Measurements from ENCODE around the gene CALCOCO2. TPM values are rescaled to one million over a fixed set of nuclear protein-coding genes. Genes with fewer than 3 reads are reported as not detected.
"Not testable (repeated sequence)": the region's sequence is repeated elsewhere in the genome, so short reads cannot be mapped to it uniquely, and the experiment has no call there.

Gene CALCOCO2
- total RNA-seq, 1 experiment from 2014 or later, result 29.1 TPM

DNA sequence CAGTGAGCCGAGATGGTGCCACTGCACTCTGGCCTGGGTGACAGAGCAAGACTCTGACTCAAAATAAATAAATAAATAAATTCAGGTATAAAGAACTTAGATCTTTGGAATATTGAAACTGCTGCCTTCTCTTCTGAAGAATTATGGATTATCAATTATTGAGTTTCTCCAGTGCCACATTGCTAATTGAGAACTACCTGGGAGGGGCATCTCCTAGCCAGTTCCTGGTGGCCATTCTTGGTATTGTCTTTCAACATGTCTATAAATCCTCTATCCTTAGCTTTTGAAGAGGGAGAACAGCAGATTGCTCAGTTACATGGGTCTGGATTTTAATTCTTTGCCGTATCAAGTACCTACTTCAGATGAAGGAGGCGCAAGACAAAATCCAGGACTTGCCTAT lies 29.2 kb downstream of the CALCOCO2 start:
- DNase-seq (ENCODE audit: low read depth, low spot score), result no peak
- in situ Hi-C loops (cut with HindIII; ENCODE audit: low pct_unique_long_range_greater_than_20kb, low sequenced_read_pairs), result no loop called here

DNA sequence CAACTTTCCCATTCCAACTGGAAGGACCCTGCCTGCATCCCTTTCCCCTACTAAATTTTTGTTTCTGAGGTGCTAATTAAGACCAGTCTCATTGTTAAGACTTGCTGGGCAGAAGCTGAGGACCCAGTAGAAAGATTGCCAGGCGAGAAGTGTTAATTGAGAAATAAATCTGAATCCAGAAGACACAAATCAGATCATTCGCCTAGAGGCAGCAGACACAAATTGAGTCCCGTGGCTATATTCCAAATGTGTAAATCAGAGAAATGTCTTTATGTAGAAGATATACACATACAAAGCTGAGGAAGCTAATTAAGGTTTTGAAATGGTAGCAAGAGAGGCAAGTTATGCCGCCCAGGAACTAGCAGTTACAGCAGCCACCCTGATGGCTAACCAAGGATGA lies 29.6 kb downstream of the CALCOCO2 start:
- in situ Hi-C loops (cut with HindIII; ENCODE audit: low pct_unique_long_range_greater_than_20kb, low sequenced_read_pairs), result no loop called here
- DNase-seq (ENCODE audit: low read depth, low spot score), result no peak

- DNase-seq (ENCODE audit: low read depth, low spot score), result no peak
- in situ Hi-C loops (cut with HindIII; ENCODE audit: low pct_unique_long_range_greater_than_20kb, low sequenced_read_pairs), result no loop called here
Measured at GRCh38 chr17:48868916-48869500, 38.2 kb downstream of the CALCOCO2 start.

DNA sequence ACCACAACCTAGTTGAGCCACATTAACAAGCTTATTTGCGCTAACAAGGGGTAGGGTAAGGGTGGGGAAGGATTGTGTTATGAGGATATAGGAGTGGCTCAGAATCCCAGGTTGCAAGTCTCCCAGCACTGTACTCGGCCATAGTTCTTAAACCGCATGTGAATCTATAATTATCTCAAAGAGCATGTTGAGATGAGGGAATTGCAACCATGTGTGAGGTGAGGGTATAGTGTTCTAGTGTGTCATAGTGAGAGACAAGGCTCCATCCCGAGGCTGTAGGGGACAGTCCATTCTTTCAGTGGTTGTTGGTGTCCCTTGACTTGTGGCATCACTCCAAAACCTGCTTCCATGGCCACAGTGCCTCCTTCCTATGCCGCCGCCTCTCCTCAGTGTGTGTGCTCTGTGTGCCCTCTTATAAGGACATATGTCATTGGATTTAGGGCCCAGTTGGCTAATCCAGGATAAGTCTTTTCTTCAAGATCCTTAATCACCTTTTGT lies 39.0 kb downstream of the CALCOCO2 start:
- in situ Hi-C loops (cut with HindIII; ENCODE audit: low pct_unique_long_range_greater_than_20kb, low sequenced_read_pairs), result no loop called here
- DNase-seq (ENCODE audit: low read depth, low spot score), result no peak

- in situ Hi-C loops (cut with HindIII; ENCODE audit: low pct_unique_long_range_greater_than_20kb, low sequenced_read_pairs), result no loop called here
- DNase-seq (ENCODE audit: low read depth, low spot score), result no peak
Measured at GRCh38 chr17:48871035-48871550, 40.3 kb downstream of the CALCOCO2 start.

GRCh38 chr17:48871551-48872351 lies 40.9 kb downstream of the CALCOCO2 start:
- in situ Hi-C loops (cut with HindIII; ENCODE audit: low pct_unique_long_range_greater_than_20kb, low sequenced_read_pairs), result no loop called here
- DNase-seq (ENCODE audit: low read depth, low spot score), result no peak

- in situ Hi-C loops (cut with HindIII; ENCODE audit: low pct_unique_long_range_greater_than_20kb, low sequenced_read_pairs), result not testable (repeated sequence)
Measured at GRCh38 chr17:48872409-48872808, 41.6 kb downstream of the CALCOCO2 start.

GRCh38 chr17:48873209-48873608 lies 42.4 kb downstream of the CALCOCO2 start:
- in situ Hi-C loops (cut with HindIII; ENCODE audit: low pct_unique_long_range_greater_than_20kb, low sequenced_read_pairs), result no loop called here
- DNase-seq (ENCODE audit: low read depth, low spot score), result no peak

More at GRCh38 chr17:48872409-48872808, 41.6 kb downstream of the CALCOCO2 start:
- not testable (repeated sequence) for DNase-seq (ENCODE audit: low read depth, low spot score)

GRCh38 chr17:48873696-48874443 lies 43.0 kb downstream of the CALCOCO2 start:
- in situ Hi-C loops (cut with HindIII; ENCODE audit: low pct_unique_long_range_greater_than_20kb, low sequenced_read_pairs), result no loop called here
- no peak for DNase-seq (ENCODE audit: low read depth, low spot score)

DNA sequence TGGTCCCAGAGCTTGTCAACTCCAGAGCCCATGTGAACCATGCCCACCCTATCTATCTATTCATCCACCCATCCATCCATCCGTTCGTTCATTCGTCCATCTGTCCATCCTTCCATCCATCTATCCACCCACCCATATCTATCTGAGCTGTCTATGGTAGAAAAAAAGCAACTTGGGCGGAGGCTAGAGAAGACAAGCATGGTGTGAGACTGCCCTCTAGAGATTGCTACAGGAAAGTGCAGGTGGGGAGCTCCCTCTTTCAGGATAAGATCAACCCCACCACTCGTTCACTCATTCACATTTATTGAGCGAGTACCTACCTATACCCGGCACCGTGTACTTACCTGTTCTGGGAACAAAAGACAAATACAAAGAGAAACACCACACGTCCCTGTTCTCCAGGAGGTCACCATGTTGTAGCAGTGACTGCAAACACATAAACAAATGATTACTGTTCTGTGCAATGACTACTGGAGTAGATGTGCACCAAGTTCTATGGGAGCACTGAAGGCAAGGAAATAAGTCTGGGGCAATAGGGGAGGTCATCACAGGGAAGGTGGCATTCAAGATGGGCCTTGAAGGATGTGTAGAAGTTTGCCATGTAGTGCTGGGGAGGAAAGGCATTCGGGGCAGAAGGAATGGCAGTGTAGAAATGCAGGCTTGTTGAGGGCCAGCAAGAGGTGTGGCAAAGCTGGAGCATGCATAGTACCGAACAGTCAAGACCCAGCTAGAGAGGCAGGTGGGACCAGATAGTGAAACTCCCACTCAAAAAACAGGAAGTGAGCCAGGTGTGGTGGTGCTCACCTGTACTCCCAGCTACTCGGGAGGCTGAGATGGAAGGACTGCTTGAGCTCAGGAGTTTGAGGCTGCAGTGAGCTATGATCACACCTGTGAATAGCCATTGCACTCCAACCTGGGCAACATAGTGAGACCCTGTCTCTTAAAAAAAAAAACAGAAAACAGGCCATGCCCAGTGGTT lies 48.4 kb downstream of the CALCOCO2 start:
- in situ Hi-C loops (cut with HindIII; ENCODE audit: low pct_unique_long_range_greater_than_20kb, low sequenced_read_pairs), result no loop called here

DNA sequence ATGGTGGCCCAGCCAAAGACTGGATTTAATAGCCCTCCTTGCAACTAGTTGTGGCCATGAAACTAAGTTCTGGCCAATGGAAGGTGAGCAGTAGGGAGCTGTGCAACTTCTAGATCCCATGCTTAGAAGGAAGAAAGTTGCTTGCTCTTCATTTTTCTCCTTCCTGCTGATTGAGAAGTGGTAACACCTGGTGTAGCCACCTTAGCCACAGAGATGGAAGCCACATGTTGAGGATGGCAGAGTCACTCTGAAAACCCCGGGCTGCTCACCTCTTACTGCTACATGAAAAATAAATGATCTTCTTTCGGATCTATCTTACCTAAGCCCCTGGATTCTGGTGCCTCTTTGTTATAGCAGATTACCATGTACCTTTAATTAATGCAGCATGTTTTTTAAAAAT lies 51.4 kb downstream of the CALCOCO2 start:
- in situ Hi-C loops (cut with HindIII; ENCODE audit: low pct_unique_long_range_greater_than_20kb, low sequenced_read_pairs), result loop anchor here (10.0 kb wide), 1 partner anchor 67 kb away; the partner anchor contains the start of gene TTLL6
- no peak for DNase-seq (ENCODE audit: low read depth, low spot score)

More for the DNA sequence above, 48.4 kb downstream of the CALCOCO2 start:
- peak; percentile 83 for DNase-seq (ENCODE audit: low read depth, low spot score)

- no peak for DNase-seq (ENCODE audit: low read depth, low spot score)
- in situ Hi-C loops (cut with HindIII; ENCODE audit: low pct_unique_long_range_greater_than_20kb, low sequenced_read_pairs), result loop anchor here (10.0 kb wide), 1 partner anchor 68 kb away; the partner anchor contains the start of gene TTLL6
Measured at GRCh38 chr17:48883171-48883570, 52.3 kb downstream of the CALCOCO2 start.

- in situ Hi-C loops (cut with HindIII; ENCODE audit: low pct_unique_long_range_greater_than_20kb, low sequenced_read_pairs), result no loop called here
- DNase-seq (ENCODE audit: low read depth, low spot score), result no peak
Measured at GRCh38 chr17:48890086-48890485, 59.3 kb downstream of the CALCOCO2 start.

DNA sequence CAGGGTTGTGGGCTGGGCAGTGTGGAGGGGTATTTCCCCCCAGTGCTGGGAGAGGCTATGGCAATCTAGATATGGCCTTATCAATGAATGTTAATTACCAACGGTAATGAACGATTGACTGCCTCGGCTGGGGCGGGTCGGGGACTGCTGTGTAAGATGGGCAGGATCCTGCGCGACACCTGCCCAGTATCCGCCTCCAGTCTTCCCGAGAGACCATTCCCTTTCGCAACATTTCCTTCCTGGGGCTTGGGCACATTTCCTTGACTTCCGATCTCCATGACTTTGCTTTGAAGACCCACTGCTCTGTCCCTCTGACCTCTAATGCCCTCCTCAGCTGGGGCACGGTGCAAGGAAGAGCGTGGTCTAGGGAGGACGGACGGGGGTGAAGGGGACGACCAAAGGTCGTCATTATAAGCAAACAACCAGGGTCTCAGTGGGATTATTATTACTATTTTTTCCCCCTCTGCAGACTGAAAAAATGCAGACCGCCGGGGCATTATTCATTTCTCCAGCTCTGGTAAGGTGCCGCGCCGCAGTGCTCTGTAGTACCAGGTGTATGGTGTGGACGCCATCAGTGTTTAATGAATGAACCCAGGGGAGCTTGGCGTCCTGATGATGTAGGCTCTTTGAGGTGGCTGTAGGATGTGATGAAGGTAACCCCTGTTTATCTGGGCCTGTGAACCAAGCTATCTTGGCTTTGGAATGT lies 62.3 kb downstream of the CALCOCO2 start:
- in situ Hi-C loops (cut with HindIII; ENCODE audit: low pct_unique_long_range_greater_than_20kb, low sequenced_read_pairs), result no loop called here

GRCh38 chr17:48893646-48894508 lies 63.0 kb downstream of the CALCOCO2 start:
- in situ Hi-C loops (cut with HindIII; ENCODE audit: low pct_unique_long_range_greater_than_20kb, low sequenced_read_pairs), result no loop called here
- DNase-seq (ENCODE audit: low read depth, low spot score), result no peak

More for the DNA sequence above, 62.3 kb downstream of the CALCOCO2 start:
- DNase-seq (ENCODE audit: low read depth, low spot score), result no peak

Data from SK-MEL-5 (cell line).